ENCODE measurements around the gene NPPA.
A peak's percentile ranks its signal among the peaks of the same experiment; 100 is the strongest.
"Not testable (repeated sequence)": the region's sequence is repeated elsewhere in the genome, so short reads cannot be mapped to it uniquely, and the experiment has no call there.

Gene NPPA

GRCh38 chr1:11847667-11848372 lies at the start of gene NPPA:
Gene NPPA, minus strand, starts transcription at chr1:11847783. Its CDS starts 99 bp downstream, at chr1:11847684.
- DNase-seq (ENCODE audit: low spot score): no peak

- DNase-seq (ENCODE audit: low spot score): not testable (repeated sequence)
Measured at GRCh38 chr1:11894501-11894900, 46.9 kb upstream of the NPPA start.

GRCh38 chr1:11893907-11894251 lies 46.3 kb upstream of the NPPA start:
- peak; percentile 80 for DNase-seq (ENCODE audit: low spot score)

GRCh38 chr1:11891433-11892186 lies 44.0 kb upstream of the NPPA start:
- DNase-seq (ENCODE audit: low spot score): no peak

GRCh38 chr1:11888877-11889208 lies 41.3 kb upstream of the NPPA start:
- no peak for DNase-seq (ENCODE audit: low spot score)

- no peak for DNase-seq (ENCODE audit: low spot score)
Measured at GRCh38 chr1:11888206-11888876, 40.8 kb upstream of the NPPA start.

GRCh38 chr1:11887666-11888007 lies 40.1 kb upstream of the NPPA start:
- DNase-seq (ENCODE audit: low spot score): no peak

GRCh38 chr1:11886986-11887665 lies 39.5 kb upstream of the NPPA start:
- DNase-seq (ENCODE audit: low spot score): no peak

- DNase-seq (ENCODE audit: low spot score): no peak
Measured at GRCh38 chr1:11885916-11886315, 38.3 kb upstream of the NPPA start.

GRCh38 chr1:11882814-11883538 lies 35.4 kb upstream of the NPPA start:
- DNase-seq (ENCODE audit: low spot score): no peak

- DNase-seq (ENCODE audit: low spot score): no peak
Measured at GRCh38 chr1:11881749-11882441, 34.3 kb upstream of the NPPA start.

- DNase-seq (ENCODE audit: low spot score): no peak
Measured at GRCh38 chr1:11880911-11881748, 33.5 kb upstream of the NPPA start.

- no peak for DNase-seq (ENCODE audit: low spot score)
Measured at GRCh38 chr1:11880181-11880575, 32.6 kb upstream of the NPPA start.

- DNase-seq (ENCODE audit: low spot score): no peak
Measured at GRCh38 chr1:11879311-11880180, 32.0 kb upstream of the NPPA start.

- DNase-seq (ENCODE audit: low spot score): no peak
Measured at GRCh38 chr1:11878891-11879190, 31.3 kb upstream of the NPPA start.

- DNase-seq (ENCODE audit: low spot score): no peak
Measured at GRCh38 chr1:11878081-11878890, 30.7 kb upstream of the NPPA start.

GRCh38 chr1:11877074-11877473 lies 29.5 kb upstream of the NPPA start:
- DNase-seq (ENCODE audit: low spot score): no peak

GRCh38 chr1:11875094-11875493 lies 27.5 kb upstream of the NPPA start:
- no peak for DNase-seq (ENCODE audit: low spot score)

- DNase-seq (ENCODE audit: low spot score): no peak
Measured at GRCh38 chr1:11874624-11875023, 27.0 kb upstream of the NPPA start.

Measured in AG08396 (cell line).